Uterus (tissue), 4 donors: Measurements from ENCODE around the gene SERPINA4. TPM values are rescaled to one million over a fixed set of nuclear protein-coding genes. Genes with fewer than 3 reads are reported as not detected.
A peak's percentile ranks its signal among the peaks of the same experiment; 100 is the strongest.
"Not testable (repeated sequence)": the region's sequence is repeated elsewhere in the genome, so short reads cannot be mapped to it uniquely, and the experiment has no call there.

Experiments
- DNase-seq, 2 donors: peaks; one replicate each; pipeline ENCODE4 v3.0.0-alpha.2; 2019 to 2020
- H3K27ac ChIP-seq, 2 donors: fragments of 200-600 bp; sonication (generic); 1 replicate in 1 of 2; 2 replicates in 1 of 2; pipeline ENCODE4 v1.5.1; 2016 to 2018
- H3K27me3 ChIP-seq, 2 donors: fragments of 200-600 bp; sonication (generic); one replicate each; pipeline ENCODE4 v1.5.1; 2018 to 2019; ENCODE audit warnings: control low read depth in 1 of 2
- H3K36me3 ChIP-seq, 2 donors: fragments of 200-600 bp; sonication (generic); one replicate each; pipeline ENCODE4 v1.5.1; 2019; ENCODE audit warnings: control low read depth in 1 of 2
- H3K4me1 ChIP-seq, 2 donors: fragments of 200-600 bp; sonication (generic); one replicate each; pipeline ENCODE4 v1.5.1; 2018 to 2019; ENCODE audit warnings: control low read depth in 1 of 2
- H3K4me3 ChIP-seq, 2 donors: fragments of 200-600 bp; sonication (generic); 1 replicate in 1 of 2; 2 replicates in 1 of 2; pipeline ENCODE4 v1.5.1; 2018 to 2019; ENCODE audit warnings: mild to moderate bottlenecking in 1 of 2
- H3K9me3 ChIP-seq, 2 donors: fragments of 200-600 bp; sonication (generic); one replicate each; pipeline ENCODE4 v1.5.1; 2019; ENCODE audit warnings: control low read depth in 1 of 2
- CTCF ChIP-seq, 4 experiments: fragments of 200-600 bp in 2 of 4; fragments of 450-650 bp in 2 of 4; sonication (generic) in 2 of 4; IDR thresholded peaks; one replicate each; pipeline ENCODE4 v1.5.1; 2016 to 2019; ENCODE audit warnings: antibody characterized with exemption in 4 of 4, mild to moderate bottlenecking in 2 of 4, moderate library complexity in 1 of 4
- POLR2A ChIP-seq, 2 donors: fragments of 450-650 bp; IDR thresholded peaks; one replicate each; pipeline ENCODE4 v1.6.1; 2016; ENCODE audit warnings: antibody characterized with exemption in 2 of 2, mild to moderate bottlenecking in 1 of 2, moderate library complexity in 1 of 2
- intact Hi-C: fragments of 100-400 bp; cut with DNase I; formaldehyde crosslinking; loops from one replicate; pipeline ENCODE4 v1.15.1; 2023; ENCODE audit warnings: low total_unique reads
- total RNA-seq, 4 donors: library from RNA; depleted of rRNA in 3 of 4; stranded (reverse); fragments of >200 nt in 3 of 4; gene quantifications; one replicate each; pipeline versions ENCODE4 v1.1.0 to v1.2.4, GENCODE V29; 2014 to 2023
- donor health status: DM: yes; HTN: yes; CAD: no.

Gene SERPINA4
- total RNA-seq, 4 donors from 2014 or later, result 0.28 TPM; not detected in 3

GRCh38 chr14:94600148-94600545 lies 38.9 kb downstream of the SERPINA4 start:
- Histone ChIP-seq H3K4me1 (peaks cover 5 to 6% of the 10 kb centered on the region in 2 donors), H3K27me3 (no peaks in the 10 kb centered on the region), H3K9me3 (no peaks in the 10 kb centered on the region), H3K36me3 (no peaks in the 10 kb centered on the region), H3K27ac (peak overlapping the region; percentile 72 to 73), H3K4me3 (no peak overlapping the region)
- TF ChIP-seq POLR2A (IDR thresholded peaks at IDR 0.05), result no peak
- TF ChIP-seq CTCF (IDR thresholded peaks at IDR 0.05), result no peak
- DNase-seq, result no peak
- intact Hi-C loops, result no loop called here

- intact Hi-C loops, result no loop called here
- Histone ChIP-seq H3K4me3 (no peak overlapping the region), H3K4me1 (peaks cover 5 to 6% of the 10 kb centered on the region in 2 donors), H3K27me3 (no peaks in the 10 kb centered on the region), H3K9me3 (no peaks in the 10 kb centered on the region), H3K27ac (peak overlapping the region; percentile 72 to 73), H3K36me3 (no peaks in the 10 kb centered on the region)
- TF ChIP-seq CTCF (IDR thresholded peaks at IDR 0.05) (no peak), POLR2A (IDR thresholded peaks at IDR 0.05) (peak in 1 of 2 donors; percentile 22)
- peak; percentile 80 to 87 for DNase-seq
These were observed 40.7 kb downstream of the SERPINA4 start for GRCh38 chr14:94601884-94602391.

GRCh38 chr14:94602722-94603121 lies 41.5 kb downstream of the SERPINA4 start:
- Histone ChIP-seq H3K4me1 (peaks cover 5 to 6% of the 10 kb centered on the region in 2 donors), H3K36me3 (no peaks in the 10 kb centered on the region), H3K27me3 (no peaks in the 10 kb centered on the region), H3K27ac (peak overlapping the region; percentile 72 to 73), H3K9me3 (no peaks in the 10 kb centered on the region), H3K4me3 (no peak overlapping the region)
- TF ChIP-seq CTCF (IDR thresholded peaks at IDR 0.05) (no peak), POLR2A (IDR thresholded peaks at IDR 0.05) (no peak)
- intact Hi-C loops, result no loop called here
- no peak for DNase-seq

- peaks cover 0 to 5% of the 10 kb centered on the region in 2 donors for H3K4me1 ChIP-seq
- DNase-seq, result no peak
- no peak overlapping the region for H3K27ac ChIP-seq
- intact Hi-C loops, result no loop called here
- TF ChIP-seq POLR2A (IDR thresholded peaks at IDR 0.05) (no peak), CTCF (IDR thresholded peaks at IDR 0.05) (no peak)
- no peak overlapping the region for H3K4me3 ChIP-seq
- no peaks in the 10 kb centered on the region for H3K9me3 ChIP-seq
- H3K36me3 ChIP-seq, result no peaks in the 10 kb centered on the region
- H3K27me3 ChIP-seq, result no peaks in the 10 kb centered on the region
These were observed 44.1 kb downstream of the SERPINA4 start for GRCh38 chr14:94605361-94605760.

- H3K36me3 ChIP-seq, H3K27me3 ChIP-seq, intact Hi-C loops, H3K27ac ChIP-seq, H3K4me1 ChIP-seq, DNase-seq, H3K9me3 ChIP-seq, H3K4me3 ChIP-seq: not testable (repeated sequence)
These were observed 47.7 kb downstream of the SERPINA4 start for GRCh38 chr14:94608966-94609365.

- TF ChIP-seq POLR2A (IDR thresholded peaks at IDR 0.05) (no peak), CTCF (IDR thresholded peaks at IDR 0.05) (no peak)
- no peak overlapping the region for H3K4me3 ChIP-seq
- no peak overlapping the region for H3K27ac ChIP-seq
- H3K36me3 ChIP-seq, result no peaks in the 10 kb centered on the region
- no peaks in the 10 kb centered on the region for H3K4me1 ChIP-seq
- DNase-seq, result no peak
- H3K9me3 ChIP-seq, result no peaks in the 10 kb centered on the region
- intact Hi-C loops, result no loop called here
- H3K27me3 ChIP-seq, result no peaks in the 10 kb centered on the region
These were observed 49.9 kb downstream of the SERPINA4 start for GRCh38 chr14:94611179-94611578.
